HG03103 (cell line): Measurements from ENCODE around the gene C1orf35.

ENCODE experiments used
- ATAC-seq: cut with Tn5 transposase; IDR thresholded peaks from one replicate; pipeline ENCODE4 v1.9.1; 2021; ENCODE audit warnings: low read depth; ENCODE audit not compliant: unreplicated experiment

C1orf35 gene

GRCh38 chr1:228066416-228066815, 36.7 kb downstream of the C1orf35 start:
- no peak for ATAC-seq

DNA sequence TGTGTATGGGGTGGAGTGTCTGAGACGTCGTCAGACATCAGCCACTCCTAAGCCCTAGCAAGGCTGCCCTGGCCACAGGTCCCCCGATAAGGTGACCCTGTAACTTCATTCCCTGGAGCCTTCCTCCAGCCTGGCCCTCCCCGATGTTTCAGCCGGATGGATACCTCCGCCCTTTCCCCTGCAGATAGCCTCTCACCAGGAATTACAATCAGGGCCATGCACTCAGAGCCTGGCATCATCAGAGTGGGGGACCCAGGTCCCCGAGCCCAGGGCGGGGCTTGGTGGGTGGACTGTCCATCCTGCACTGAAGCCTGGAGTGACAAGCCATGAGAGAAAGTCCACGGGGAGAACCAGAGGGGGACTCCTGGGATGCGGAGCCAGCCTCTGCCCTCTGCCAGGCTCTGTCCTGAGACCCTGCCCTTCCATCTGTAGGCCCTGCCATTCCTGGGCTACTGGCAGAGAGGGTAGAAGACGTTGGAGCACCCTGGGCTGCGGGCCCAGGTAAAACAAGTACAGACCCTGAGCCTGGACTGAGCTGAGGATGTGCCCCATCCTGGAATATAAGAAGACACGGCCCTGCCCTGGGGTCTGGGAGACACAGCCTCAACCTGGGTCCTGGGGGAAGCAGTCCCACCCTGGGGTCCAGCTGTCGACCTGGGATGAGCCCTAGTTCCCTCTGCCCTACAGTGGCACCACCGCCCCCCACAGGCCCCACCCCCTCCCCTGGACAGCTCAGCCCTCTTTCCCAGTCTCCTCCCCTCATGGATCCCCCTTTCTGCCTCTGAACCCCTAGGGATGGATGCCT, 37.4 kb downstream of the C1orf35 start:
- ATAC-seq, result no peak

DNA sequence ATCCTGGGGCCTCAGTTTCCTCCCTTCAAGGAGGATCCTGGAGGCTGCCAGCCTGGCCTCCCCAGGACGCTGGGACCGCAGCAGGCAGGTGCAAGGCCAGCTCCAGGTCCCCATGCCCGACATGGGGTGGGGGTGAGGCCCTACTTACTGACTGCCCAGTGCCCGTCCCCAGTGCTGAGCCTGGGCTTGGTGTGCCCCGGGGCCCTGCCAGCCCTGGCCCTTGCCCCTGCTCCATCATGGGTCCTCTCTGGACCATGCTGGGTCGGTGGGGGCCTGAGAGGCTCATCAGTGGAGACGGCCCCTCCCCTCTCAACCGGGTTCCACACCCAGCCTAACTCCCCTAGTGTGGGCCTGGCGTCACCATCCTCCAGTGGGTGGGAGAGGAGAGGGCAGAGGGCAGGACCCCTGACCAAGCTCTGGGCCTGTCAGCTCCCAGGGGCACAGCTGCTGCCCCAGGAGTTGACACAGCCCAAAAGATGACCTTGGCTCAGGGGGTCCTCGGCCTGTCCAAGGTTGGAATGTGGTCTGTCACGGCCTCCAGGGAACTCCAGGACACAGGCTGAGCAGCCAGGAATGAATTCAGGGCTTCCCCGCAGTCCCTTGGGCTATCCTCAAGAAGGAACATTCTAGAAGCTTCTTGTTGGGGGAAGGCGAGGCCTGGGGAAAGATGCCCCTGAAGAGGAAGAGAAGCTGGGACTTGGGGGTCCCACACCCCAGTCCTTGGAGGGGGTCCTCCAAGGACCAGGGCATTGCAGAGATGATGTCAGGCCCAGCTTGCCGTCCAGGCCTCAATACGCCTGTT, 38.2 kb downstream of the C1orf35 start:
- no peak for ATAC-seq

DNA sequence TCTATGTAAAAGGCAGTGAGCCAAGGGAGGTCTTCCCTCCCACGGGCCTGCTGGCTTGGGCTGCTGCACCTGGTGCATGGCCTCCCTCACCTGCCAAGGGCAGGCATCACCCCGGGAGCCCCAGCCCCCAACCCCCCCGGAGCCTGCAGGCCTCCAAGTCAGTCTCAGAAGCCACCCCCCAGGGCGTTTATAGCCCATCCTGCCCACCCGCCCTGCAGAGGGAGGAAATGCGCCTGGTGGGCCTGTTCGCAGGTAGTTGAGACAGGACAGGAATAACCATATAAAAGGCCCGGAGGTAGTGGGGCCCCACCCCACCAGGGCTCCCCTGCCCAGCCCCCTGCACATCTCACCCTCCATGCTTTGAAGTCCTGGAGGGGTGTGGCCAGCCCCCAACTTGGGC, 38.8 kb downstream of the C1orf35 start:
- no peak for ATAC-seq

- no peak for ATAC-seq
These were observed 39.6 kb downstream of the C1orf35 start for GRCh38 chr1:228063251-228064191.

DNA sequence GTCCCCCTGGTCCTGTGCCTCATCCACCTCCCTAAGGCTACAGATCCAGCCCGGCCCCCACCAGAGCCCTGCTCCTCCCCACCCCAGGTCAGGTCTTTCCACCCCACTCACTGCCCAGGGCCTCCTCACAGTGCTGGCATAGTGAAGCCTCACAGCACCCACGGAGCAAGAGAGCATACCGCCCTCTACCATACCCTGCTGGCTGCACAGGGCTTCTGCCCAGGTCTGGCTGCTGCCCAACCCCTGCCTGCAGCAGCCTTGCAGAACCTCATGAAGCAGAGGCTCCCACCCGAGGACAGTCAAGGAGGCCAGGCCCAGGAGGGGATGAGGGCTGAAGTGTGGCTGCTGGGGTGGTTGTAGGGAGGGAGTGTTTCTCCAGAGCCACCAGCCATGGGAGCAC, 40.3 kb downstream of the C1orf35 start:
- ATAC-seq, result no peak

DNA sequence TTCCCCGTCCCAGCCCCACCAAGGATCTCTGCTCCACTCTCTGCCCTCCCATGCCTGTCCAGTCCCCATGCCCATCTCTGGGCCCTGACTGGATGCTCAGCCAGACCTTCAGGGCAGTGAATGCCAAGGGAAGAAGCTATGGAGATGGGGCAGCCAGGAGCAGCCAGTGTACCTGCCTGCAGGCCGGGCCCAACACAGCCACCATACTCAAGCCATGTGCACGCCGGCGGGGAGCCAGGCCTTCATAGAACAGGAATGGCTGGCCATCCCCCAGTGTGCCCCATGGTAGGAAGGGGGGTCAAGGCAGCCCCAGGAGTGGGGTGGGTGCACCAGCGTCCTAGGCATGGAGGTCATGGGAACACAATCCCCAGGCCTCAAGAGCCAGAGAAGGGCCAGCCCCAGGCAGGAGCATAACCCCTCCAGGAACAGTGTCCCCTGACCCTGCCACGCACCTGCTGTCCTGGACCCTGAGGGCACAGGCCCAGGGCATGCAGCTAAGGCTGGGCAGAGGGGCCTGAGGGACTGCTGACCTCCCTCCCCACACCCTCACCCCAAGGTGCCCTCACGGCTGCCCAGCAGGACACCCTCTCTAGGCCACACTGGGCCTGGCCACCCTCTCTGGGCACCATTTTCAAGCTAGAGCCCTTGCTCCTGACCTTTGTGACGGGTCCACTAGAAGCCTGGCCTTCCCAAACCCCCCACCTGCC, 40.9 kb downstream of the C1orf35 start:
- ATAC-seq, result no peak

DNA sequence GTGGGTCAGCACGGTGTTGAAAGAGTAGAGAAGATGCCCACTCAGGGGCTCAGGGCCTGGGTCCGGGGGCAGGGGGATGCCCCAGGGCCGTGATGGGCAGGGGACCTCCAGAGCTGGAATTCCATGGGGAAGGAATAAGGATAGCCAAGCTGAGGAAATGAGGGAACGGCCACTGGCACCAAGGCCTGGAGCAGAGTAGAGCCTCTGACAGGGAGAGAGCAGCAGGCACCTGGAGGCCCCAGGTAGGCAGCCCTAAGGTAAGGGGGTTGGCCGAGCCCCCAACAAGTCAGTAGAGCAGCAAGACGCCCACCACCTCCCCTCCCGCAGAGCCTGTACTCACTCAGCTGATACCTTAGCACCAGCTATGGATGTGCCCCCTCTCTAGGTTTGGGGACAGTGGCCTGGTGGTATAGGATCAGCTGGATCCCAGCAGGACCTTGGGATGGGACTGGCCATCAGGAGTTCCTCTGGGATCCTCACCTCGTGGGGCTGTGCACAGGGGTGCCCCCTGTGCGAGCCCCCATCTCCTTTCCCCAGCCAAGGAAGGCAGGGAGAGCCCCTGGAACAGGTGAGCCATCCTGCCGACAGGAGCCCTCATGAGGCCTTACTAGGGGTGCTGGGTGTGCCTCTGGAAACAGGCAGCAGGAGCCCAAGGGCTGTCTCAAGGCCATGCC, 41.6 kb downstream of the C1orf35 start:
- no peak for ATAC-seq

DNA sequence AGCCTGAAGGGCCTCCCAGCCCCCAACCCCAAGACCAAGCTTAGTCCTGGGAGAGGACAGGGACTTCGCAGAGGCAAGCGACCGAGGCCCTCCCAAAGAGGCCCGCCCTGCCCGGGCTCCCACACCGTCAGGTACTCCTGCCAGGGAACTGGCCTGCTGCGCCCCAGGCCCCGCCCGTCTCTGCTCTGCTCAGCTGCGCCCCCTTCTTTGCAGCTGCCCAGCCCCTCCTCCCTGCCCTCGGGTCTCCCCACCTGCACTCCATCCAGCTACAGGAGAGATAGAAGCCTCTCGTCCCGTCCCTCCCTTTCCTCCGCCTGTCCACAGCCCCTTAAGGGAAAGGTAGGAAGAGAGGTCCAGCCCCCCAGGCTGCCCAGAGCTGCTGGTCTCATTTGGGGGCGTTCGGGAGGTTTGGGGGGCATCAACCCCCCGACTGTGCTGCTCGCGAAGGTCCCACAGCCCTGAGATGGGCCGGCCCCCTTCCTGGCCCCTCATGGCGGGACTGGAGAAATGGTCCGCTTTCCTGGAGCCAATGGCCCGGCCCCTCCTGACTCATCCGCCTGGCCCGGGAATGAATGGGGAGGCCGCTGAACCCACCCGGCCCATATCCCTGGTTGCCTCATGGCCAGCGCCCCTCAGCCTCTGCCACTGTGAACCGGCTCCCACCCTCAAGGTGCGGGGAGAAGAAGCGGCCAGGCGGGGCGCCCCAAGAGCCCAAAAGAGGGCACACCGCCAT, 42.5 kb downstream of the C1orf35 start:
- ATAC-seq, result no peak

GRCh38 chr1:228059634-228060457, 43.3 kb downstream of the C1orf35 start:
- no peak for ATAC-seq

DNA sequence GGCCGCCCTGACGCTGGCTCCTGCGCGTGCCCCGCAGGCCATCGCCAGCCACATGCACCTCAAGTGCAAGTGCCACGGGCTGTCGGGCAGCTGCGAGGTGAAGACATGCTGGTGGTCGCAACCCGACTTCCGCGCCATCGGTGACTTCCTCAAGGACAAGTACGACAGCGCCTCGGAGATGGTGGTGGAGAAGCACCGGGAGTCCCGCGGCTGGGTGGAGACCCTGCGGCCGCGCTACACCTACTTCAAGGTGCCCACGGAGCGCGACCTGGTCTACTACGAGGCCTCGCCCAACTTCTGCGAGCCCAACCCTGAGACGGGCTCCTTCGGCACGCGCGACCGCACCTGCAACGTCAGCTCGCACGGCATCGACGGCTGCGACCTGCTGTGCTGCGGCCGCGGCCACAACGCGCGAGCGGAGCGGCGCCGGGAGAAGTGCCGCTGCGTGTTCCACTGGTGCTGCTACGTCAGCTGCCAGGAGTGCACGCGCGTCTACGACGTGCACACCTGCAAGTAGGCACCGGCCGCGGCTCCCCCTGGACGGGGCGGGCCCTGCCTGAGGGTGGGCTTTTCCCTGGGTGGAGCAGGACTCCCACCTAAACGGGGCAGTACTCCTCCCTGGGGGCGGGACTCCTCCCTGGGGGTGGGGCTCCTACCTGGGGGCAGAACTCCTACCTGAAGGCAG, 44.0 kb downstream of the C1orf35 start:
- no peak for ATAC-seq

DNA sequence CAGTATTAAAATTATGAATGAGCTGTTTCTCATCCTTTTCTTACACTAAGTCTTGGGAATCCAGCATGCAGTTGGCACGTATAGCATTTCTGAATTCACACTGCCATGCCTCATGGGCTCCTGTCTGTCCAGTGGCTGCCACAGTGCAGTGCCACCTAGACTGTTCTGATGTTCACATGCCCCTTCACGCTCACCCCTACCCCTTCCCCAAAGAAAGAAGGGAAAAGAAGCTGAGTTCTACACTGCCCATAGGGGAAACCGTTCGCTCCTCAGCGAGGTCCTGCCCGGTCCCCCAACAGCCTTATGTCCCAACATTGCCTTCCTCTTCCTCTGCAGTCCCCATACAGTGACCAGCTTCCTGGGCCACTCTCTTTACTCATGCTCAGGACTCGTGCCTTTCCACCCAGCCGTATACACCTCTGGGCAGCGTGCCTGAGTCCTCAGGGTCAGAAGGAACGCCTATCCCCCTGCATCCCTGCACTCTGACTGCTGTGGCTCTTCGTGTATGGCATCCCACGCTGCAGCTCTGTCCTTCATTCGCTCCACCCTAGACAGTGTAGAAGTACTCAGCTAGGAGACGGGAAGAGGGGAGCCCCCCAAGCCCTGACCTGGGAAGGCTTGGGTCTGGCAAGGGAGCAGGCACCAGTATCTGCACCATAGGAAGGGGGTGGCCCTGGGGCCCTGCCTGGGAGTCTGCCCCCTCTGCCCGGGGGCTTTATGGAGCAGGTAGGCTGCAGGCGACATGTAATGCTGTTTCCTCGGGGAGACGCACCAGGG, 44.8 kb downstream of the C1orf35 start:
- ATAC-seq, result no peak
